BLaER1 treated with 17β-estradiol and CSF1 and Interleukin-3, amounts not matched to agents 10 nM and 100 nM (cell line): ENCODE results near the gene ZNF724.
"Not testable (repeated sequence)": the region's sequence is repeated elsewhere in the genome, so short reads cannot be mapped to it uniquely, and the experiment has no call there.

Source experiments
- H3K27ac ChIP-seq, 11 experiments: shearing (Covaris generic); formaldehyde crosslinking; 2 replicates each; pipeline ENCODE4 v1.8.1; 2022
- H3K27me3 ChIP-seq, 11 experiments: shearing (Covaris generic); formaldehyde crosslinking; 2 replicates each; pipeline ENCODE4 v1.8.1; 2022
- H3K36me3 ChIP-seq, 11 experiments: shearing (Covaris generic); formaldehyde crosslinking; 2 replicates each; pipeline ENCODE4 v1.8.1; 2022
- H3K4me1 ChIP-seq, 10 experiments: shearing (Covaris generic); formaldehyde crosslinking; 2 replicates each; pipeline ENCODE4 v1.8.1; 2022
- H3K4me2 ChIP-seq, 11 experiments: shearing (Covaris generic); formaldehyde crosslinking; 2 replicates each; pipeline ENCODE4 v1.8.1; 2022
- H3K4me3 ChIP-seq, 10 experiments: shearing (Covaris generic); formaldehyde crosslinking; 2 replicates each; pipeline ENCODE4 v1.8.1; 2022
- H3K9ac ChIP-seq, 11 experiments: shearing (Covaris generic); formaldehyde crosslinking; 2 replicates each; pipeline ENCODE4 v1.8.1; 2022
- H3K9me3 ChIP-seq, 11 experiments: shearing (Covaris generic); formaldehyde crosslinking; replicated peaks in 1 of 11; 2 replicates each; pipeline ENCODE4 v1.8.1; 2022
- H4K20me1 ChIP-seq, 11 experiments: shearing (Covaris generic); formaldehyde crosslinking; 2 replicates each; pipeline ENCODE4 v1.8.1; 2022
- Cebpa-rat ChIP-seq, 11 experiments: shearing (Covaris generic); IDR thresholded peaks; 2 replicates each; pipeline ENCODE4 v1.8.1; 2022

The ZNF724 gene

DNA sequence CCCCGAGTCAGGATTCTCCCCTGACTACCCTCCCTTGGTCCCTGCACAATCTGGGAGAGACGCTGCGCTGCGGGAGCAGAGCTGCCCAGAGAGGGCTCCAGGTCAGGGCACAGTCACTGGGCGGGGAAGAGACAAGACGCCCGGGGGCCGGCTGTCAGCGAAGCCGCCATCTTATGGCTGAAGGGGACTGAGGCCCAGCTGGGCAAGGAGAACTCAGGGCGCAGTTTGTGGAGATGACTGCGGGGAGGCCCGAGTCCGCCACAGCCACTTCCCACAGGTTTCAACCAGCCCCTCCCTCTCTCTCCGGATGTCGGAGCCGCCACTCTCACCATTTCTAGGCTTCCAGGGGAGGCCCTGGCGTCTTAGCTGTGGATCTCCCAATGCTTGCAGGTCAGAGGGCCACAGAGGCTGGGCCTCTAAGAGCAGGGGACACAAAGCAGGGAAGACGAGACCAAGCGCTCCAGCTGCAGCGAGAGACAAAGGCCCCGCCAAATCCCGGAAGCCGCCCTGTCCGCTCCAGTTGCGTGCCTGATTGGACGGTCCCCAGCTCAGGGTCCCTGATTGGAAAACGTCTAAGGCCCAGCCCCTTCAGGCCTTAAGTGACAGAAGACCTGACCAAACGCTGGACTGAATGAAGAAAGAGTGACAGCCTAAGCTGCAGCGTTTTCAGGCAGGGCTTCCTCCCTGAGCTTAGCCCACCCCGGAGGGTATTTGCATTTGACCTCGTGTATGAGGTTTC is at the start of gene ZNF724:
ZNF724 (minus strand) TSS at position 484 of the 739 bp plus-strand sequence; CDS start at position 332, 152 bp downstream.
- H3K9ac ChIP-seq = peak within 1 kb of the TSS; percentile 85 to 97 (median 95)

DNA sequence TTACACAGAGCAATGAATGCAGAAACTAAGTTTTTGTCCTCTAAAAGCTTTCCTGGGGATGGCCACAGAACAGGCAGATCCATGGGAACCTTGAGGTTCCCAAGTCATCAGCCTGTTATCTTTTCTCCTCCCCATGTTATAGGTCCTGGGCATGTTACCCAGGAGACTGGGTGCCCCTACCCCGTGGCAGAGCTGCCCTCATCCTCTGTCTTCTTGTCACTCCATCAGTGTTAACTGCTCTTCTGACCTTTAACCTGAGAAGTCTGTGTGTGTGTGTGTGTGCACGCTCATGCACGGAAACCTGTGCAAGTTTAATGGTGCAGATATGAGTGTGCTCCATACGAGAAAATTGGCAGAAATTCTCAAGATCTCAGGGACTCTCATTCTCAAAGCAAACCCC is 43.9 kb upstream of the ZNF724 start:
- no peak overlapping the region for H3K4me2 ChIP-seq

More for the DNA sequence above, at the start of gene ZNF724:
- Histone ChIP-seq H3K4me3 (peak within 1 kb of the TSS; percentile 67 to 90 (median 82)), H3K9me3 (peaks cover 33 to 44% (median 42%) of the 10 kb centered on the region in 11 experiments), H3K27ac (peak within 1 kb of the TSS; percentile 66 to 94 (median 92)), H3K36me3 (peaks cover 28 to 43% (median 37%) of the 10 kb centered on the region in 11 experiments), H3K4me1 (peaks cover 0 to 28% (median 12%) of the 10 kb centered on the region in 10 experiments; a peak in 14 of 20 replicates), H3K4me2 (peak within 1 kb of the TSS; percentile 67 to 89 (median 84)), H3K27me3 (no peaks in the 10 kb centered on the region), H4K20me1 (no peaks in the 10 kb centered on the region)
- TF ChIP-seq Cebpa-rat (IDR thresholded peaks at IDR 0.05) = no peak

DNA sequence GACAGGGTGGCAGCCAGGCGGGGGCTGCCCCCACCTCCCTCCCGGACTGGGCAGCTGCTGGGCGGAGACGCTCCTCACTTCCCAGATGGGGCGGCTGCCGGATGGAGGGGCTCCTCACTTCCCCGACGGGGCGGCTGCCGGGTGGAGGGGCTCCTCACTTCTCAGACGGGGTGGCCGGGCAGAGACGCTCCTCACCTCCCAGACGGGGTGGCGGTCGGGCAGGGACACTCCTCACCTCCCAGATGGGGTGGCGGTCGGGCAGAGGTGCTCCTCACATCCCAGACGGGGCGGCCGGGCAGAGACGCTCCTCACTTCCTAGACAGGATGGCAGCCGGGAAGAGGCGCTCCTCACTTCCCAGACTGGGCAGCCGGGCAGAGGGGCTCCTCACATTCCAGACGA is 39.8 kb upstream of the ZNF724 start:
- H3K27ac ChIP-seq, H3K9ac ChIP-seq, H3K4me1 ChIP-seq, H4K20me1 ChIP-seq, H3K27me3 ChIP-seq, H3K4me2 ChIP-seq, H3K36me3 ChIP-seq, H3K4me3 ChIP-seq: not testable (repeated sequence)
- H3K9me3 ChIP-seq = peaks cover 26 to 70% (median 47%) of the 10 kb centered on the region in 11 experiments

More for the DNA sequence above, 43.9 kb upstream of the ZNF724 start:
- Histone ChIP-seq H3K4me1 (no peaks in the 10 kb centered on the region), H3K27me3 (no peaks in the 10 kb centered on the region), H4K20me1 (no peaks in the 10 kb centered on the region), H3K9ac (no peak overlapping the region), H3K4me3 (no peak overlapping the region), H3K36me3 (no peaks in the 10 kb centered on the region), H3K9me3 (peaks cover 15 to 56% (median 28%) of the 10 kb centered on the region in 11 experiments), H3K27ac (no peak overlapping the region)
- TF ChIP-seq Cebpa-rat (IDR thresholded peaks at IDR 0.05) = no peak

DNA sequence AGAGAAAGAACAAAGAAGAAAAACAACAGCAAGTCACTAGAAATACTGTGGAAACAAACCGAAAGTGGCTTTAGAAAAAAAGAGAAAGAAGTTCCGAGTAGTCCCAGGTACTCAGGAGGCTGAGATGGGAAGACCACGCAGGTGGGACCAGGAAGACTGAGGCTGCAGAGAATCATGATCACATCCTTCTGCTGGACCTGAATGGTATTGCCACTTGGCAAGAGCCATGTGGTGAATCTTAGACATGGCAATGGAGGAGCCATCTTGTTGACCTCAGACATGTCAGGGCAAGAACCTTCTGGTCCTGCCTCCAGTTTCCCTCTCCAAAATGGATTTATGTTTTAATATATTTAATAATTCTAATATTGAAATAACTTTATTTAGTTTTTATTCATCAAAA is 37.4 kb upstream of the ZNF724 start:
- Histone ChIP-seq H3K9ac (no peak overlapping the region), H3K27me3 (no peaks in the 10 kb centered on the region), H4K20me1 (no peaks in the 10 kb centered on the region), H3K36me3 (no peaks in the 10 kb centered on the region), H3K9me3 (peaks cover 40 to 77% (median 61%) of the 10 kb centered on the region in 11 experiments), H3K27ac (no peak overlapping the region), H3K4me2 (no peak overlapping the region), H3K4me3 (no peak overlapping the region), H3K4me1 (peaks cover 0 to 3% (median 0%) of the 10 kb centered on the region in 10 experiments; a peak in 2 of 20 replicates)
- TF ChIP-seq Cebpa-rat (IDR thresholded peaks at IDR 0.05) = no peak

DNA sequence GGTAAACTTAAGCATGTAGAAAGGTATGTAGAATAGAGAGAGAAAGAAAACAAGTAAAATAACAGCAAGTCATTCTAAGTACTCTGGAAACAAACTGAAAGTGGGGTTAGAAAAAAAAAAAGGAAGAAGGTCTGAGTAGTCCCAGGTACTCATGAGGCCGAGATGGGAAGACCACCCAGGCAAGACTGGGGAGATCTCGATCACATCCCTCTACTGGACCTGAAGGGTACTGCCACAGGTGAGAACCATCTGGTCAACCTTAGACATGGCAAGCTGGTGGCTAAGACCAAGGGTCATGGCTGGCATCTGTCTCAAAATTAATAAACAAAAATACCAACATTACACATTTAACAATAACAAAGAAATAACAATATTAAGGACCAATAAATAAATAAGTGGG is 36.3 kb upstream of the ZNF724 start:
- peaks cover 40 to 73% (median 61%) of the 10 kb centered on the region in 11 experiments for H3K9me3 ChIP-seq
- no peak overlapping the region for H3K4me2 ChIP-seq
- no peaks in the 10 kb centered on the region for H3K36me3 ChIP-seq
- no peaks in the 10 kb centered on the region for H4K20me1 ChIP-seq
- no peak overlapping the region for H3K9ac ChIP-seq
- no peak overlapping the region for H3K27ac ChIP-seq
- H3K27me3 ChIP-seq = no peaks in the 10 kb centered on the region
- H3K4me3 ChIP-seq = no peak overlapping the region
- H3K4me1 ChIP-seq = peaks cover 0 to 4% (median 0%) of the 10 kb centered on the region in 10 experiments; a peak in 2 of 20 replicates
- no peak for TF ChIP-seq Cebpa-rat (IDR thresholded peaks at IDR 0.05)

DNA sequence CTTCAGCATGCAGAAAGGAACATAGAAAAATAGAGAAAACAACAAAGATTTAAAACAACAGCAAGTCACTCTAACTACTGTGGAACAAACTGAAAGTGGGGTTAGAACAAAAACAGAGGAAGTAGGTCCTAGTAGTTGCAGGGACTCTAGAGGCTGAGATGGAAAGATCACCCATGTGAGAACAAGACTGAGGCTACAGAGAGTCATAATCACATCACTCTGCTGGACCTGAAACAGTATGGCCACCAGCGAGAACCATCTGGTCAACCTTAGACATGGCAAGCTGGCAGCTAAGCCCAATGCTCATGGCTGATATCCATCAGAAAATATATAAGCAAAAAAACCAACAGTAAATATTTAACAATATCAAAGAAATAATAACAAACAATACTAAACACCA is 35.8 kb upstream of the ZNF724 start:
- Histone ChIP-seq H3K9ac (no peak overlapping the region), H3K9me3 (peaks cover 40 to 68% (median 57%) of the 10 kb centered on the region in 11 experiments), H3K4me3 (no peak overlapping the region), H4K20me1 (no peaks in the 10 kb centered on the region), H3K4me1 (peaks cover 0 to 4% (median 0%) of the 10 kb centered on the region in 10 experiments; a peak in 2 of 20 replicates), H3K27ac (no peak overlapping the region), H3K36me3 (no peaks in the 10 kb centered on the region), H3K4me2 (no peak overlapping the region), H3K27me3 (no peaks in the 10 kb centered on the region)
- TF ChIP-seq Cebpa-rat (IDR thresholded peaks at IDR 0.05) = no peak

DNA sequence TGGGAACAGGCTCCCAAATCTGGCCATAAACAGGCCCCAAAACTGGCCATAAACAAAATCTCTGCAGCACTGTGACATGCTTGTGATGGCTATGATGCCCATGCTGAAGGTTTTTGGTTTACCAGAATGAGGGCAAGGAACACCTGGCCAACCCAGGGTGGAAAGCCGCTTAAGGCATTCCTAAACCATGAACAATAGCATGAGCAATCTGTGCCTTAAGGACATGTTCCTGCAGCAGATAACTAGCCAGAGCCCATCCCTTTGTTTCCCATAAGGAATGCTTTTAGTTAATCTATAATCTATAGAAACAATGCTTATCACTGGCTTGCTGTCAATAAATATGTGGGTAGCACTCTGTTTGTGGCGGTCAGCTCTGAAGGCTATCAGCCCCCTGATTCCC is 35.1 kb upstream of the ZNF724 start:
- H3K9ac ChIP-seq, H3K4me3 ChIP-seq, H4K20me1 ChIP-seq, H3K36me3 ChIP-seq, H3K4me2 ChIP-seq, H3K27ac ChIP-seq, H3K4me1 ChIP-seq, H3K27me3 ChIP-seq: not testable (repeated sequence)
- H3K9me3 ChIP-seq = peaks cover 38 to 65% (median 55%) of the 10 kb centered on the region in 11 experiments

GRCh38 chr19:23283925-23284324 is 33.7 kb upstream of the ZNF724 start:
- no peak overlapping the region for H3K4me3 ChIP-seq
- no peak overlapping the region for H3K4me2 ChIP-seq
- no peak for TF ChIP-seq Cebpa-rat (IDR thresholded peaks at IDR 0.05)
- no peaks in the 10 kb centered on the region for H3K36me3 ChIP-seq
- no peaks in the 10 kb centered on the region for H4K20me1 ChIP-seq
- H3K27ac ChIP-seq = no peak overlapping the region
- H3K9ac ChIP-seq = no peak overlapping the region
- peaks cover 28 to 58% (median 45%) of the 10 kb centered on the region in 11 experiments for H3K9me3 ChIP-seq
- no peaks in the 10 kb centered on the region for H3K27me3 ChIP-seq
- peaks cover 0 to 4% (median 0%) of the 10 kb centered on the region in 10 experiments; a peak in 2 of 20 replicates for H3K4me1 ChIP-seq

DNA sequence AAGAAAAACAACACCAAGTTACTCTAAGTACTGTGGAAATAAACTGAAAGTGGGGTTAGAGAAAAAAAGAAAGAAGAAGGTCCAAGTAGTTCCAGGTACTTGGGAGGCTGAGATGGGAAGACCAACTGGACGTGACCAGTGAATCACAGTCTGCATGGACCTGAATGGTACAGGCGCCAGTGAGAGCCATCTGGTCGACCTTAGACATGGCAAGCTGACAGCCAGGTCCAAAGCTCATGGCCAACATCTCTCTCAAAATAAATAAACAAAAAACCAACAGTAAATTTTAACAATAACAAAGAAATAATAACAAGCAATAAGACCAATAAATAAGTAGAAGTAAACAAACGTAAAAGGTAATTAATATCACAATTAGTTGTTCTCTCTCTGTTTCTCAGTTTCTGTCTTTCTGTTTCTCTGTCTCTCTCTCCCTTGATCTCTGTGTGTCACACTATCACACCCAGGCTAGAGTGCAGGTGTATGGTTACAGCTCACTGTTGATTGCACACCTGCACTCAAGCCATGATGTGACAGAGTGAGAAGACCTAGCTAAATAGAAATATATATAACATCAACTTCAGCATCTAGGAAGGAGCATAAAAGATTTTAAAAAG is 31.6 kb upstream of the ZNF724 start:
- H3K27me3 ChIP-seq = no peaks in the 10 kb centered on the region
- TF ChIP-seq Cebpa-rat (IDR thresholded peaks at IDR 0.05) = no peak
- H3K27ac ChIP-seq = no peak overlapping the region
- H3K36me3 ChIP-seq = no peaks in the 10 kb centered on the region
- no peak overlapping the region for H3K4me3 ChIP-seq
- H3K4me2 ChIP-seq = no peak overlapping the region
- no peaks in the 10 kb centered on the region for H4K20me1 ChIP-seq
- peaks cover 19 to 48% (median 32%) of the 10 kb centered on the region in 11 experiments for H3K9me3 ChIP-seq
- H3K4me1 ChIP-seq = peaks cover 0 to 4% (median 0%) of the 10 kb centered on the region in 10 experiments; a peak in 2 of 20 replicates
- no peak overlapping the region for H3K9ac ChIP-seq

DNA sequence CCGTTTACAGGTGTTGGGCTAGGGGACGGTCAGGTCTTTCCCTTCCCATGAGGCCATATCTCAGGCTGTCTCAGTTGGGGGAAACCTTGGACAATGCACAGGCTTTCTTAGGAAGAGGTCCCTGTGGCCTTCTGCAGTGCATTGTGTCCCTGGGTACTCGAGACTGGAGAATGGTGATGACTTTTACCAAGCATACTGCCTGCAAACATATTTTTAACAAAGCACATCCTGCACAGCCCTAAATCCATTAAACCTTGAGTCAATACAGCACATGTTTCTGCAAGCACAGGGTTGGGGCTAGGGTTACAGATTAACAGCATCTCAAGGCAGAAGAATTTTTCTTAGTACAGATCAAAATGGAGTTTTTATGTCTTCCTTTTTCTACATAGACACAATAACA is 27.9 kb upstream of the ZNF724 start:
- H3K27me3 ChIP-seq, H3K4me3 ChIP-seq, H3K36me3 ChIP-seq, H3K27ac ChIP-seq, H3K9ac ChIP-seq, H3K4me2 ChIP-seq, H4K20me1 ChIP-seq, H3K4me1 ChIP-seq: not testable (repeated sequence)
- H3K9me3 ChIP-seq = peaks cover 0 to 17% (median 0%) of the 10 kb centered on the region in 11 experiments; a peak in 3 of 22 replicates
